HepG2 (cell line): ENCODE results near the gene WDR45B. TPM values are rescaled to one million over a fixed set of nuclear protein-coding genes. Genes with fewer than 3 reads are reported as not detected.

Experiments
- GABPB1 ChIP-seq: IDR thresholded peaks from 2 replicates; pipeline ENCODE4 v1.6.1; 2016; ENCODE audit warnings: mild to moderate bottlenecking, missing genetic modification reagents, moderate library complexity, missing compliant biosample characterization
- SMC3 ChIP-seq: IDR thresholded peaks from 2 replicates; pipeline ENCODE4 v1.6.1; 2011; ENCODE audit warnings: low read length, improper control_type of control experiment
- SMYD3 ChIP-seq: sonication (generic); formaldehyde crosslinking; IDR thresholded peaks from 2 replicates; pipeline ENCODE4 v1.8.1; 2023; ENCODE audit warnings: mild to moderate bottlenecking, missing genetic modification reagents
- SP1 ChIP-seq, 2 experiments: fragments of 450-650 bp in 1 of 2; sonication (generic) in 1 of 2; formaldehyde crosslinking in 1 of 2; IDR thresholded peaks; 2 replicates each; pipeline versions ENCODE4 v1.4.0 to v1.6.1; 2016 to 2020; ENCODE audit warnings: missing genetic modification reagents in 1 of 2
- TEAD3 ChIP-seq: optimal IDR thresholded peaks from 2 replicates; pipeline ENCODE3; 2016; ENCODE audit warnings: borderline replicate concordance
- ZFP36L1 ChIP-seq: sonication (generic); formaldehyde crosslinking; IDR thresholded peaks from 2 replicates; pipeline ENCODE4 v1.8.0; 2022; ENCODE audit warnings: mild to moderate bottlenecking, missing genetic modification reagents, moderate library complexity
- ZFP41 ChIP-seq: sonication (generic); formaldehyde crosslinking; IDR thresholded peaks from 2 replicates; pipeline ENCODE4 v1.4.0; 2020; ENCODE audit warnings: mild to moderate bottlenecking, missing genetic modification reagents, borderline replicate concordance
- ZNF17 ChIP-seq: sonication (generic); formaldehyde crosslinking; IDR thresholded peaks from 2 replicates; pipeline ENCODE4 v1.5.0; 2020; ENCODE audit warnings: mild to moderate bottlenecking, missing genetic modification reagents
- ZNF460 ChIP-seq: sonication (generic); formaldehyde crosslinking; IDR thresholded peaks from 2 replicates; pipeline ENCODE4 v1.5.1; 2020; ENCODE audit warnings: missing genetic modification reagents, mild to moderate bottlenecking, borderline replicate concordance
- ZNF543 ChIP-seq: sonication (generic); formaldehyde crosslinking; IDR thresholded peaks from 2 replicates; pipeline ENCODE4 v1.4.0; 2020; ENCODE audit warnings: mild to moderate bottlenecking, missing genetic modification reagents
- ZNF572 ChIP-seq: sonication (generic); formaldehyde crosslinking; IDR thresholded peaks from 2 replicates; pipeline ENCODE4 v1.5.1; 2020; ENCODE audit warnings: mild to moderate bottlenecking, missing genetic modification reagents
- ZNF605 ChIP-seq: sonication (generic); formaldehyde crosslinking; IDR thresholded peaks from 2 replicates; pipeline ENCODE4 v1.8.0; 2022; ENCODE audit warnings: mild to moderate bottlenecking, missing genetic modification reagents
- ZNF7 ChIP-seq: IDR thresholded peaks from 2 replicates; pipeline ENCODE4 v1.6.1; 2016; ENCODE audit warnings: missing biosample characterization, missing genetic modification reagents
- ZNF776 ChIP-seq: sonication (generic); formaldehyde crosslinking; IDR thresholded peaks from 2 replicates; pipeline ENCODE4 v1.4.0; 2020; ENCODE audit warnings: mild to moderate bottlenecking, missing genetic modification reagents
- polyA plus RNA-seq, 8 experiments: library from polyadenylated mRNA; depleted of rRNA in 3 of 8; stranded (reverse) in 7 of 8; unstranded in 1 of 8; fragments of >200 nt; fragmentation: Illumina TruSeq in 4 of 8; extraction: Trizol in 4 of 8; gene quantifications; 2 replicates each; pipeline versions ENCODE4 v1.2.1 to v1.2.3, GENCODE V29; 2011 to 2016; ENCODE audit warnings: low read depth in 4 of 8, missing spikeins in 1 of 8, mixed read lengths in 1 of 8; ENCODE audit not compliant: insufficient read depth in 1 of 8
- total RNA-seq, 5 experiments: library from RNA; depleted of rRNA; stranded (reverse); fragments of >200 nt; fragmentation: Illumina TruSeq; extraction: Trizol; gene quantifications; 2 replicates each; pipeline ENCODE4 v1.2.3, GENCODE V29; 2016; ENCODE audit warnings: low read depth in 1 of 5
- TF ChIP-seq, protein P1 (sequence below): IDR thresholded peaks from 2 replicates; pipeline ENCODE4 v1.6.1; 2016; ENCODE audit warnings: missing biosample characterization, missing genetic modification reagents, low read depth
- TF ChIP-seq, protein P2 (sequence below): sonication (generic); formaldehyde crosslinking; IDR thresholded peaks from 2 replicates; pipeline ENCODE4 v1.4.0; 2020; ENCODE audit warnings: missing genetic modification reagents
- TF ChIP-seq, protein P3 (sequence below): sonication (generic); formaldehyde crosslinking; IDR thresholded peaks from 2 replicates; pipeline ENCODE4 v1.4.0; 2020; ENCODE audit warnings: missing genetic modification reagents
- TF ChIP-seq, protein P4 (sequence below): sonication (generic); formaldehyde crosslinking; IDR thresholded peaks from 2 replicates; pipeline ENCODE4 v1.9.0; 2022; ENCODE audit warnings: missing genetic modification reagents, mild to moderate bottlenecking, borderline replicate concordance

Gene WDR45B
- total and polyA plus RNA-seq, 2 of the 13 experiments (the other 11 are each of a cell fraction or from before 2014, with no cell fraction given) = 86.2 to 155 TPM

DNA sequence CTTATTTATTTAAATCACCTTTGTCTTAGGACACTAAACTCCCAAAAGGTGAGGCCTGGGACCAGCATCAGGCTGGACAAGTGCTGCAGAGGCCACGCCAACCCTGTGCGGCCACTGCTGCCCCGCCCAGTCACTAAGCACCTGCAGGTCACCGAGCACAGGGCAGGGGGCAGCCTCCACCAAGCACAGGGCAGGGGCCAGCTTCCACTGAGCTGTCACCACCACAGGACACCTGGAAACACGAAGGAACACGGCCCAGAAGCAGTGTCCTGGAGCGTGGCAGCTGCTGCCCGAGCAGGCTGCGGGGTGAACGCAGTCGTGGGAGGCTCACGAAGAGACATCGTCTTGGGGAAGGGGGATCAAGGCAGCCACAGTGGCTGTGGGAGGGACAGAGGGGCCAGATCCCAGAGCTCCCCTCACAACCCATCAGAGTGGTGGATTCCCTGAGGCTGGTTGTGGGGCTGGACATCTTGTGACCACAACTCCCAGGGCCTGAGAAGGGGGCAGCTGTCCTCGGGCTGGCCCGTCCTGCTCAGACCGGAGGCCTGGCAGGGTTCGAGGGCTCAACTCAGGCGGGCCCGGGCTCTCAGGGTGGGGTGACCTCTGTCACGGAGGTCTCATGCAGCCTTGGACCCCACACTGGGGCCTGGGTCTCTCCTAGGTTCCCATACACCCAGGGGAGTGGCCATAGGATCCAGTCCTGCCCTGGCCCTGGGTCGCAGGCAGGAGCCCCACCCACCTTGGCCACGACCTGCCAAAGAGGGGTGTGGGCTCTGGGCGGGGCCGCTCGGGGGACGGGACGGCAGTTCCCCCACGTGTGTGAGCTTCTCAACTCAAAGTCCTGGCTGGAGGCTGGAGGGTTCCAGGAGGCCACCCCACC is 31.6 kb upstream of the WDR45B start (continued):
- TF ChIP-seq, protein P1, sequence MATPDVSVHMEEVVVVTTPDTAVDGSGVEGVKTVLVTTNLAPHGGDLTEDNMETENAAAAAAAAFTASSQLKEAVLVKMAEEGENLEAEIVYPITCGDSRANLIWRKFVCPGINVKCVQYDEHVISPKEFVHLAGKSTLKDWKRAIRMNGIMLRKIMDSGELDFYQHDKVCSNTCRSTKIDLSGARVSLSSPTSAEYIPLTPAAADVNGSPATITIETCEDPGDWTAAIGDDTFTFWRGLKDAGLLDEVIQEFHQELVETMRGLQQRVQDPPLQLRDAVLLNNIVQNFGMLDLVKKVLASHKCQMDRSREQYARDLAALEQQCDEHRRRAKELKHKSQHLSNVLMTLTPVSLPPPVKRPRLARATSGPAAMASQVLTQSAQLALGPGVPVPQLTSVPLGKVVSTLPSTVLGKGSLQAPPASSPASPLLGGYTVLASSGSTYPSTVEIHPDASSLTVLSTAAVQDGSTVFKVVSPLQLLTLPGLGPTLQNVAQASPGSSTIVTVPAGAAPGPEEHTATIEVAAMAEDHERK (CRISPR knock-in tag) = no peak
- TF ChIP-seq, protein P2, sequence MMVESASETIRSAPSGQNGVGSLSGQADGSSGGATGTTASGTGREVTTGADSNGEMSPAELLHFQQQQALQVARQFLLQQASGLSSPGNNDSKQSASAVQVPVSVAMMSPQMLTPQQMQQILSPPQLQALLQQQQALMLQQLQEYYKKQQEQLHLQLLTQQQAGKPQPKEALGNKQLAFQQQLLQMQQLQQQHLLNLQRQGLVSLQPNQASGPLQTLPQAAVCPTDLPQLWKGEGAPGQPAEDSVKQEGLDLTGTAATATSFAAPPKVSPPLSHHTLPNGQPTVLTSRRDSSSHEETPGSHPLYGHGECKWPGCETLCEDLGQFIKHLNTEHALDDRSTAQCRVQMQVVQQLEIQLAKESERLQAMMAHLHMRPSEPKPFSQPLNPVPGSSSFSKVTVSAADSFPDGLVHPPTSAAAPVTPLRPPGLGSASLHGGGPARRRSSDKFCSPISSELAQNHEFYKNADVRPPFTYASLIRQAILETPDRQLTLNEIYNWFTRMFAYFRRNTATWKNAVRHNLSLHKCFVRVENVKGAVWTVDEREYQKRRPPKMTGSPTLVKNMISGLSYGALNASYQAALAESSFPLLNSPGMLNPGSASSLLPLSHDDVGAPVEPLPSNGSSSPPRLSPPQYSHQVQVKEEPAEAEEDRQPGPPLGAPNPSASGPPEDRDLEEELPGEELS (CRISPR knock-in tag) = no peak
- TF ChIP-seq SMYD3 (CRISPR knock-in tag) (no peak), ZNF605 (CRISPR knock-in tag) (0 out of 2 replicates have a peak, but pooled peaks have one; percentile 22), SMC3 (peak; percentile 67; the same call in 1 of the 2 replicates), ZNF543 (CRISPR knock-in tag) (no peak), SP1 (IDR thresholded peaks at IDR 0.05) (no peak), SP1 (CRISPR knock-in tag; IDR thresholded peaks at IDR 0.05) (peak; percentile 55; the same call in 1 of the 2 replicates), ZFP41 (CRISPR knock-in tag) (no peak), ZNF17 (CRISPR knock-in tag) (no peak), ZNF572 (CRISPR knock-in tag) (0 out of 2 replicates have a peak, but pooled peaks have one; percentile 26), ZNF776 (CRISPR knock-in tag) (no peak), ZNF7 (CRISPR knock-in tag) (no peak), ZFP36L1 (0 out of 2 replicates have a peak, but pooled peaks have one; percentile 61), TEAD3 (CRISPR knock-in tag) (peak; percentile 37), GABPB1 (CRISPR knock-in tag) (peak; percentile 42; the same call in 1 of the 2 replicates), ZNF460 (CRISPR knock-in tag) (no peak)
- TF ChIP-seq, protein P3, sequence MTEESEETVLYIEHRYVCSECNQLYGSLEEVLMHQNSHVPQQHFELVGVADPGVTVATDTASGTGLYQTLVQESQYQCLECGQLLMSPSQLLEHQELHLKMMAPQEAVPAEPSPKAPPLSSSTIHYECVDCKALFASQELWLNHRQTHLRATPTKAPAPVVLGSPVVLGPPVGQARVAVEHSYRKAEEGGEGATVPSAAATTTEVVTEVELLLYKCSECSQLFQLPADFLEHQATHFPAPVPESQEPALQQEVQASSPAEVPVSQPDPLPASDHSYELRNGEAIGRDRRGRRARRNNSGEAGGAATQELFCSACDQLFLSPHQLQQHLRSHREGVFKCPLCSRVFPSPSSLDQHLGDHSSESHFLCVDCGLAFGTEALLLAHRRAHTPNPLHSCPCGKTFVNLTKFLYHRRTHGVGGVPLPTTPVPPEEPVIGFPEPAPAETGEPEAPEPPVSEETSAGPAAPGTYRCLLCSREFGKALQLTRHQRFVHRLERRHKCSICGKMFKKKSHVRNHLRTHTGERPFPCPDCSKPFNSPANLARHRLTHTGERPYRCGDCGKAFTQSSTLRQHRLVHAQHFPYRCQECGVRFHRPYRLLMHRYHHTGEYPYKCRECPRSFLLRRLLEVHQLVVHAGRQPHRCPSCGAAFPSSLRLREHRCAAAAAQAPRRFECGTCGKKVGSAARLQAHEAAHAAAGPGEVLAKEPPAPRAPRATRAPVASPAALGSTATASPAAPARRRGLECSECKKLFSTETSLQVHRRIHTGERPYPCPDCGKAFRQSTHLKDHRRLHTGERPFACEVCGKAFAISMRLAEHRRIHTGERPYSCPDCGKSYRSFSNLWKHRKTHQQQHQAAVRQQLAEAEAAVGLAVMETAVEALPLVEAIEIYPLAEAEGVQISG = peak; percentile 38; the same call in 1 of the 2 replicates
- TF ChIP-seq, protein P4, sequence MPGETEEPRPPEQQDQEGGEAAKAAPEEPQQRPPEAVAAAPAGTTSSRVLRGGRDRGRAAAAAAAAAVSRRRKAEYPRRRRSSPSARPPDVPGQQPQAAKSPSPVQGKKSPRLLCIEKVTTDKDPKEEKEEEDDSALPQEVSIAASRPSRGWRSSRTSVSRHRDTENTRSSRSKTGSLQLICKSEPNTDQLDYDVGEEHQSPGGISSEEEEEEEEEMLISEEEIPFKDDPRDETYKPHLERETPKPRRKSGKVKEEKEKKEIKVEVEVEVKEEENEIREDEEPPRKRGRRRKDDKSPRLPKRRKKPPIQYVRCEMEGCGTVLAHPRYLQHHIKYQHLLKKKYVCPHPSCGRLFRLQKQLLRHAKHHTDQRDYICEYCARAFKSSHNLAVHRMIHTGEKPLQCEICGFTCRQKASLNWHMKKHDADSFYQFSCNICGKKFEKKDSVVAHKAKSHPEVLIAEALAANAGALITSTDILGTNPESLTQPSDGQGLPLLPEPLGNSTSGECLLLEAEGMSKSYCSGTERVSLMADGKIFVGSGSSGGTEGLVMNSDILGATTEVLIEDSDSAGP (CRISPR knock-in tag) = peak; percentile 68
